DOHH2 (cell line): Measurements from ENCODE around the gene USP32.

Experiments used
- H3F3A ChIP-seq: fragments of 200-600 bp; sonication (generic), shearing (Covaris generic); 2 replicates; pipeline ENCODE4 v1.6.0; 2016; ENCODE audit warnings: antibody characterized with exemption, mild to moderate bottlenecking; ENCODE audit not compliant: control insufficient read depth, insufficient read depth
- H3K27ac ChIP-seq: fragments of 200-600 bp; sonication (generic); 2 replicates; pipeline ENCODE4 v1.5.1; 2014; ENCODE audit warnings: low read depth, mild to moderate bottlenecking, low read length, moderate library complexity
- H3K27me3 ChIP-seq: fragments of 200-600 bp; sonication (generic); 2 replicates; pipeline ENCODE4 v1.6.1; 2014; ENCODE audit warnings: mild to moderate bottlenecking, low read length, mixed read lengths; ENCODE audit not compliant: control insufficient read depth
- H3K36me3 ChIP-seq: fragments of 200-600 bp; sonication (generic); 2 replicates; pipeline ENCODE4 v1.6.1; 2014; ENCODE audit warnings: mild to moderate bottlenecking, low read length, moderate library complexity, mixed read lengths; ENCODE audit not compliant: control insufficient read depth
- H3K4me1 ChIP-seq: fragments of 200-600 bp; sonication (generic); 2 replicates; pipeline ENCODE4 v1.6.1; 2014; ENCODE audit warnings: mild to moderate bottlenecking, low read length, mixed read lengths; ENCODE audit not compliant: control insufficient read depth
- H3K4me2 ChIP-seq: fragments of 200-600 bp; sonication (generic); 2 replicates; pipeline ENCODE4 v1.6.0; 2014; ENCODE audit warnings: mild to moderate bottlenecking, low read length, moderate library complexity
- H3K4me3 ChIP-seq: fragments of 200-600 bp; sonication (generic); 2 replicates; pipeline ENCODE4 v1.5.1; 2014; ENCODE audit warnings: mild to moderate bottlenecking, low read length, mixed read lengths
- H3K79me2 ChIP-seq: fragments of 200-600 bp; sonication (generic); 2 replicates; pipeline ENCODE4 v1.6.1; 2014; ENCODE audit warnings: mild to moderate bottlenecking, low read length, mixed read lengths; ENCODE audit not compliant: control insufficient read depth
- H3K9me2 ChIP-seq: fragments of 200-600 bp; sonication (generic); replicated peaks from 2 replicates; pipeline ENCODE4 v1.6.1; 2014; ENCODE audit warnings: mild to moderate bottlenecking, low read length, mixed read lengths; ENCODE audit not compliant: control insufficient read depth
- H3K9me3 ChIP-seq: fragments of 200-600 bp; sonication (generic); 2 replicates; pipeline ENCODE4 v1.6.1; 2014; ENCODE audit warnings: antibody characterized with exemption, low read length, mixed read lengths; ENCODE audit not compliant: control insufficient read depth, insufficient read depth
- H4K20me1 ChIP-seq: fragments of 200-600 bp; sonication (generic); 2 replicates; pipeline ENCODE4 v1.6.0; 2014; ENCODE audit warnings: low read depth, mild to moderate bottlenecking, antibody characterized with exemption, low read length, moderate library complexity; ENCODE audit not compliant: control insufficient read depth, insufficient read depth
- CTCF ChIP-seq: fragments of 200-600 bp; sonication (generic); IDR thresholded peaks from one replicate; pipeline ENCODE4 v1.5.1; 2014; ENCODE audit warnings: antibody characterized with exemption, mild to moderate bottlenecking, low read depth, low read length; ENCODE audit not compliant: poor library complexity, severe bottlenecking
- EZH2phosphoT487 ChIP-seq: fragments of 200-600 bp; sonication (generic); IDR thresholded peaks from 2 replicates; pipeline ENCODE4 v1.6.1; 2017; ENCODE audit warnings: borderline replicate concordance, mild to moderate bottlenecking, antibody characterized with exemption, low read length, moderate library complexity, mixed read lengths

USP32 gene

GRCh38 chr17:60355663-60356594, 36.0 kb downstream of the USP32 start:
- no peaks in the 10 kb centered on the region for H3K9me2 ChIP-seq
- H3K27ac ChIP-seq: no peak overlapping the region
- no peaks in the 10 kb centered on the region for H3K9me3 ChIP-seq
- H3F3A ChIP-seq: no peaks in the 10 kb centered on the region
- H3K4me1 ChIP-seq: peaks cover under 1% of the 10 kb centered on the region; the same call in 1 of the 2 replicates
- H3K27me3 ChIP-seq: no peaks in the 10 kb centered on the region
- no peak overlapping the region for H3K4me3 ChIP-seq
- no peak for TF ChIP-seq CTCF
- no peak for TF ChIP-seq EZH2phosphoT487
- H3K79me2 ChIP-seq: no peaks in the 10 kb centered on the region; the same call in none of the 2 replicates
- no peaks in the 10 kb centered on the region for H4K20me1 ChIP-seq
- no peak overlapping the region for H3K4me2 ChIP-seq
- no peaks in the 10 kb centered on the region for H3K36me3 ChIP-seq

- no peak for TF ChIP-seq EZH2phosphoT487
- TF ChIP-seq CTCF: no peak
- Histone ChIP-seq H3K4me1 (peaks cover 3% of the 10 kb centered on the region; the same call in 1 of the 2 replicates), H3K9me3 (no peaks in the 10 kb centered on the region), H3K36me3 (no peaks in the 10 kb centered on the region), H3K4me3 (no peak overlapping the region), H3F3A (no peaks in the 10 kb centered on the region), H3K79me2 (no peaks in the 10 kb centered on the region; the same call in none of the 2 replicates), H3K4me2 (no peak overlapping the region), H3K27ac (no peak overlapping the region), H4K20me1 (no peaks in the 10 kb centered on the region), H3K27me3 (no peaks in the 10 kb centered on the region), H3K9me2 (no peaks in the 10 kb centered on the region)
Observed at GRCh38 chr17:60354223-60354622, 37.7 kb downstream of the USP32 start.

GRCh38 chr17:60353773-60354172, 38.2 kb downstream of the USP32 start:
- H3K27ac ChIP-seq: no peak overlapping the region
- no peaks in the 10 kb centered on the region for H3K36me3 ChIP-seq
- no peaks in the 10 kb centered on the region for H3K9me2 ChIP-seq
- H3K4me3 ChIP-seq: no peak overlapping the region
- no peaks in the 10 kb centered on the region for H3F3A ChIP-seq
- no peaks in the 10 kb centered on the region for H4K20me1 ChIP-seq
- H3K9me3 ChIP-seq: no peaks in the 10 kb centered on the region
- H3K79me2 ChIP-seq: no peaks in the 10 kb centered on the region; the same call in none of the 2 replicates
- peaks cover 3% of the 10 kb centered on the region; the same call in 1 of the 2 replicates for H3K4me1 ChIP-seq
- H3K27me3 ChIP-seq: no peaks in the 10 kb centered on the region
- H3K4me2 ChIP-seq: no peak overlapping the region
- TF ChIP-seq CTCF (no peak), EZH2phosphoT487 (no peak)
